Measurements from ENCODE around the gene SIK3.

Gene SIK3

GRCh38 chr11:116869610-116870009, 228.6 kb downstream of the SIK3 start:
- Histone ChIP-seq H3K36me3 (peaks cover 73 to 97% (median 89%) of the 10 kb centered on the region in 3 donors), H3K27ac (no peak overlapping the region)
- intact Hi-C loops (cut with DNase I; ENCODE audit: low total_unique reads) = loop anchor here (10.0 kb wide), 1 partner anchor 365 kb away; the partner anchor contains the start of genes PCSK7 and RNF214

DNA sequence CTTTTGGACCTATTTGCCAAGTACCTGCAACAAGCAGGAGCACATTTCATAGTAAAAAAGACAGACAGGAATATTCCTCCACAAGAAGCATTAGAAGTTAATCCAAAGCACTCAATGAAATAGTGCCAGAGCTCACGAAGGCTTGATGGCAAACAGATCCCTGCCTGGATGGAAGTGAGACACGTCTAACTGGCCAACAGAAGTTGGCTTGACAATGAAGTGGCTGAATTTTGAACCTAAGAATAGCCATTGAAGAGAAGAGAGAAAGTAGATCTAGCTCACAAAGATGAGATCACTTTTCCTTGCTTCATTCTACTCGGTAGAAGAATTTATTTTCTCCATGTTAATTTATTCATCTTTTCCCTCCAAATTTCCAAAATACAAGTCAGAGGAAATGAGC, 230.2 kb downstream of the SIK3 start:
- peaks cover 66 to 100% (median 89%) of the 10 kb centered on the region in 3 donors for H3K36me3 ChIP-seq
- TF ChIP-seq, protein P1, sequence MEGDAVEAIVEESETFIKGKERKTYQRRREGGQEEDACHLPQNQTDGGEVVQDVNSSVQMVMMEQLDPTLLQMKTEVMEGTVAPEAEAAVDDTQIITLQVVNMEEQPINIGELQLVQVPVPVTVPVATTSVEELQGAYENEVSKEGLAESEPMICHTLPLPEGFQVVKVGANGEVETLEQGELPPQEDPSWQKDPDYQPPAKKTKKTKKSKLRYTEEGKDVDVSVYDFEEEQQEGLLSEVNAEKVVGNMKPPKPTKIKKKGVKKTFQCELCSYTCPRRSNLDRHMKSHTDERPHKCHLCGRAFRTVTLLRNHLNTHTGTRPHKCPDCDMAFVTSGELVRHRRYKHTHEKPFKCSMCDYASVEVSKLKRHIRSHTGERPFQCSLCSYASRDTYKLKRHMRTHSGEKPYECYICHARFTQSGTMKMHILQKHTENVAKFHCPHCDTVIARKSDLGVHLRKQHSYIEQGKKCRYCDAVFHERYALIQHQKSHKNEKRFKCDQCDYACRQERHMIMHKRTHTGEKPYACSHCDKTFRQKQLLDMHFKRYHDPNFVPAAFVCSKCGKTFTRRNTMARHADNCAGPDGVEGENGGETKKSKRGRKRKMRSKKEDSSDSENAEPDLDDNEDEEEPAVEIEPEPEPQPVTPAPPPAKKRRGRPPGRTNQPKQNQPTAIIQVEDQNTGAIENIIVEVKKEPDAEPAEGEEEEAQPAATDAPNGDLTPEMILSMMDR (IDR thresholded peaks at IDR 0.05) = no peak
- H3K27me3 ChIP-seq = no peaks in the 10 kb centered on the region
- no peak overlapping the region for H3K27ac ChIP-seq
- no peak overlapping the region for H3K4me3 ChIP-seq
- H3K9me3 ChIP-seq = no peaks in the 10 kb centered on the region
- H3K4me1 ChIP-seq = no peaks in the 10 kb centered on the region
- intact Hi-C loops (cut with DNase I; ENCODE audit: low total_unique reads) = no loop called here
- DNase-seq = no peak

More at GRCh38 chr11:116869610-116870009, 228.6 kb downstream of the SIK3 start:
- H3K4me3 ChIP-seq = no peak overlapping the region
- H3K27me3 ChIP-seq = no peaks in the 10 kb centered on the region
- TF ChIP-seq, protein P1 (IDR thresholded peaks at IDR 0.05) = no peak
- H3K4me1 ChIP-seq = no peaks in the 10 kb centered on the region
- DNase-seq = no peak
- H3K9me3 ChIP-seq = no peaks in the 10 kb centered on the region

DNA sequence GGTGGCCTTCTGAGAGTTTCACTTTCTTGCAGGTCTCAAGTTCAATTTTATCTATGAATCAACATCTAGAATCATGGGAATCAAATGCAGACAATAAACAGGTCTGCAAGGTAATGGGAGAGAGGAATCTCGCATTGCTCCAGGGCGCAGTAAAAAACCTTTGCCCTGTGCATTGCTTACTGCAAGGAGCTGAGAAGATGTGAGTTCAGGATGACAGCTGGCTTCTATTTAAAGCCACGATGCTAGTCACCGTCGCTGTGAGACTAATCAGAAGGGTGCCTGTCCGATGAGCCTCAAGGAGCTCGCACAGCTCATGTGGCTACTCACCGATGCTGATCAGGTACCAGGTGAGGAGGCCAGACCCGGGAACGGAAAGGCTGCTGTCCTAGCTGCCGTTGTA, 230.6 kb downstream of the SIK3 start:
- H3K4me3 ChIP-seq = no peak overlapping the region
- H3K27ac ChIP-seq = no peak overlapping the region
- H3K27me3 ChIP-seq = no peaks in the 10 kb centered on the region
- TF ChIP-seq, protein P1 (IDR thresholded peaks at IDR 0.05) = no peak
- H3K36me3 ChIP-seq = peaks cover 62 to 100% (median 89%) of the 10 kb centered on the region in 3 donors
- H3K9me3 ChIP-seq = no peaks in the 10 kb centered on the region
- no peak for DNase-seq
- H3K4me1 ChIP-seq = no peaks in the 10 kb centered on the region
- intact Hi-C loops (cut with DNase I; ENCODE audit: low total_unique reads) = no loop called here

GRCh38 chr11:116866804-116867455, 231.3 kb downstream of the SIK3 start:
- no peak overlapping the region for H3K27ac ChIP-seq
- H3K4me1 ChIP-seq = no peaks in the 10 kb centered on the region
- no peaks in the 10 kb centered on the region for H3K9me3 ChIP-seq
- no peaks in the 10 kb centered on the region for H3K27me3 ChIP-seq
- no peak for DNase-seq
- TF ChIP-seq, protein P1 (IDR thresholded peaks at IDR 0.05) = no peak
- peaks cover 65 to 100% (median 89%) of the 10 kb centered on the region in 3 donors for H3K36me3 ChIP-seq
- H3K4me3 ChIP-seq = no peak overlapping the region
- intact Hi-C loops (cut with DNase I; ENCODE audit: low total_unique reads) = no loop called here

- intact Hi-C loops (cut with DNase I; ENCODE audit: low total_unique reads) = no loop called here
- Histone ChIP-seq H3K4me3 (no peak overlapping the region), H3K9me3 (no peaks in the 10 kb centered on the region), H3K27ac (no peak overlapping the region), H3K4me1 (no peaks in the 10 kb centered on the region), H3K36me3 (peaks cover 69 to 100% (median 91%) of the 10 kb centered on the region in 3 donors), H3K27me3 (no peaks in the 10 kb centered on the region)
- TF ChIP-seq, protein P1 (IDR thresholded peaks at IDR 0.05) = no peak
- DNase-seq = no peak
Measured at GRCh38 chr11:116865696-116866095, 232.5 kb downstream of the SIK3 start.
